Breast epithelium (tissue), 4 donors: ENCODE measurements around the gene SDHAF1. TPM values are rescaled to one million over a fixed set of nuclear protein-coding genes. Genes with fewer than 3 reads are reported as not detected.

Experiments
- DNase-seq, 2 donors: peaks; one replicate each; pipeline ENCODE4 v3.0.0-alpha.2; 2019; ENCODE audit warnings: low spot score in 2 of 2
- H3K27ac ChIP-seq, 2 donors: fragments of 200-600 bp; sonication (generic) in 1 of 2; one replicate each; pipeline ENCODE4 v1.5.1; 2016 to 2019; ENCODE audit warnings: mild to moderate bottlenecking in 1 of 2
- H3K27me3 ChIP-seq, 2 donors: fragments of 200-600 bp; sonication (generic) in 1 of 2; one replicate each; pipeline versions ENCODE4 v1.5.1 to v1.6.0; 2017 to 2019; ENCODE audit warnings: control low read depth in 1 of 2, mild to moderate bottlenecking in 1 of 2
- H3K36me3 ChIP-seq: fragments of 200-600 bp; one replicate; pipeline ENCODE4 v1.5.1; 2019
- H3K4me1 ChIP-seq, 2 donors: fragments of 200-600 bp; sonication (generic); one replicate each; pipeline ENCODE4 v1.5.1; 2016 to 2019; ENCODE audit warnings: control low read depth in 1 of 2
- H3K4me3 ChIP-seq, 3 donors: fragments of 200-600 bp; sonication (generic); 1 replicate in 2 of 3; 2 replicates in 1 of 3; pipeline ENCODE4 v1.5.1; 2016 to 2019; ENCODE audit warnings: mild to moderate bottlenecking in 3 of 3, moderate library complexity in 2 of 3
- H3K9me3 ChIP-seq, 2 donors: fragments of 200-600 bp; sonication (generic) in 1 of 2; one replicate each; pipeline ENCODE4 v1.5.1; 2016 to 2019; ENCODE audit warnings: control low read depth in 1 of 2
- CTCF ChIP-seq, 3 donors: fragments of 450-650 bp; IDR thresholded peaks; one replicate each; pipeline ENCODE4 v1.5.1; 2016 to 2017; ENCODE audit warnings: antibody characterized with exemption in 3 of 3, mild to moderate bottlenecking in 3 of 3, moderate library complexity in 3 of 3
- POLR2A ChIP-seq: fragments of 450-650 bp; IDR thresholded peaks from one replicate; pipeline ENCODE4 v1.6.1; 2016; ENCODE audit warnings: antibody characterized with exemption, mild to moderate bottlenecking, moderate library complexity
- POLR2AphosphoS5 ChIP-seq, 3 donors: sonication (generic); formaldehyde crosslinking; IDR thresholded peaks; one replicate each; pipeline ENCODE4 v1.6.1; 2017; ENCODE audit warnings: antibody characterized with exemption in 3 of 3
- intact Hi-C: fragments of 100-400 bp; cut with DNase I; formaldehyde crosslinking; loops from one replicate; pipeline ENCODE4 v1.15.1; 2023; ENCODE audit warnings: low total_unique reads
- total RNA-seq, 3 donors: library from RNA; depleted of rRNA; stranded (reverse); fragments of >200 nt; gene quantifications; one replicate each; pipeline ENCODE4 v1.1.0, GENCODE V29; 2016

Gene SDHAF1
- total RNA-seq, 3 donors from 2014 or later: 47.5 to 58.8 (median 48.8) TPM

GRCh38 chr19:36043952-36044351, 49.0 kb downstream of the SDHAF1 start:
- DNase-seq: no peak
- TF ChIP-seq POLR2A: no peak
- TF ChIP-seq POLR2AphosphoS5 (IDR thresholded peaks at IDR 0.05): no peak
- no peak for TF ChIP-seq CTCF (IDR thresholded peaks at IDR 0.05)
- Histone ChIP-seq H3K27ac (no peak overlapping the region), H3K4me3 (no peak overlapping the region), H3K36me3 (no peaks in the 10 kb centered on the region), H3K9me3 (no peaks in the 10 kb centered on the region), H3K27me3 (no peaks in the 10 kb centered on the region), H3K4me1 (no peaks in the 10 kb centered on the region)
- intact Hi-C loops: no loop called here

Other genes starting within 250 kb of the SDHAF1 start
- gene U2AF1L4, start 249.8 kb upstream of the SDHAF1 start, total RNA-seq: 10 to 100 TPM; 15.7 to 37.5 (median 19.5) TPM
- gene PSENEN, start 249.5 kb upstream of the SDHAF1 start, total RNA-seq: 10 to 100 TPM; 37.4 to 54.1 (median 54.0) TPM
- 10 to 100 TPM; 12.8 to 15.4 (median 14.2) TPM for gene LIN37, start 246.6 kb upstream of the SDHAF1 start, total RNA-seq
- gene HSPB6, start 238.2 kb upstream of the SDHAF1 start, total RNA-seq: 100 to 1,000 TPM in 1 of 3 donors, 10 to 100 TPM in 2; 31.0 to 144 (median 81.9) TPM
- 1 to 10 TPM; 5.7 to 6.4 (median 6.2) TPM for gene PROSER3, start 237.0 kb upstream of the SDHAF1 start, total RNA-seq
- 10 to 100 TPM in 2 of 3 donors, 1 to 10 TPM in 1; 5.1 to 17.7 (median 12.8) TPM for gene ARHGAP33, start 219.6 kb upstream of the SDHAF1 start, total RNA-seq
- gene PRODH2, start 182.3 kb upstream of the SDHAF1 start, total RNA-seq: not detected
- under 1 TPM in 1 of 3 donors, not detected in 2; 0.15 TPM for gene NPHS1, start 142.7 kb upstream of the SDHAF1 start, total RNA-seq
- under 1 TPM in 2 of 3 donors, not detected in 1; 0.15 to 0.66 TPM for gene KIRREL2, start 138.3 kb upstream of the SDHAF1 start, total RNA-seq
- 1 to 10 TPM; 2.6 to 4.2 (median 3.3) TPM for gene APLP1, start 126.6 kb upstream of the SDHAF1 start, total RNA-seq
- 10 to 100 TPM in 1 of 3 donors, 1 to 10 TPM in 2; 4.3 to 15.2 (median 7.9) TPM for gene NFKBID, start 94.6 kb upstream of the SDHAF1 start, total RNA-seq
- 1 to 10 TPM; 3.3 to 7.2 (median 3.5) TPM for gene HCST, start 92.7 kb upstream of the SDHAF1 start, total RNA-seq
- gene TYROBP, start 86.9 kb upstream of the SDHAF1 start, total RNA-seq: 100 to 1,000 TPM in 2 of 3 donors, 10 to 100 TPM in 1; 56.4 to 239 (median 112) TPM
- 1 to 10 TPM; 5.2 to 6.7 (median 5.4) TPM for gene LRFN3, start 58.8 kb upstream of the SDHAF1 start, total RNA-seq
- 10 to 100 TPM in 1 of 3 donors, 1 to 10 TPM in 1, under 1 TPM in 1; 0.16 to 15.5 (median 9.5) TPM for gene SYNE4, start 13.6 kb downstream of the SDHAF1 start, total RNA-seq
- gene ALKBH6, start 19.0 kb downstream of the SDHAF1 start, total RNA-seq: 10 to 100 TPM; 18.0 to 23.0 (median 20.3) TPM
- 10 to 100 TPM in 1 of 3 donors, 1 to 10 TPM in 2; 7.5 to 13.4 (median 7.6) TPM for gene CLIP3, start 37.7 kb downstream of the SDHAF1 start, total RNA-seq
- 10 to 100 TPM in 2 of 3 donors, 1 to 10 TPM in 1; 8.6 to 11.0 (median 10.2) TPM for gene THAP8, start 59.1 kb downstream of the SDHAF1 start, total RNA-seq
- gene WDR62, start 59.7 kb downstream of the SDHAF1 start, total RNA-seq: under 1 TPM; 0.59 to 0.98 (median 0.80) TPM
- not detected for gene OVOL3, start 116.0 kb downstream of the SDHAF1 start, total RNA-seq
- gene POLR2I, start 119.7 kb downstream of the SDHAF1 start, total RNA-seq: 10 to 100 TPM; 44.2 to 68.2 (median 58.2) TPM
- gene TBCB, start 120.3 kb downstream of the SDHAF1 start, total RNA-seq: 100 to 1,000 TPM; 106 to 146 (median 124) TPM
- 100 to 1,000 TPM; 144 to 286 (median 200) TPM for gene CAPNS1, start 144.9 kb downstream of the SDHAF1 start, total RNA-seq
- gene COX7A1, start 157.3 kb downstream of the SDHAF1 start, total RNA-seq: 10 to 100 TPM; 20.8 to 69.3 (median 29.5) TPM
- gene ZNF565, start 219.5 kb downstream of the SDHAF1 start, total RNA-seq: 1 to 10 TPM; 4.3 to 7.8 (median 7.2) TPM
- 100 to 1,000 TPM in 1 of 3 donors, 10 to 100 TPM in 2; 55.5 to 109 (median 78.7) TPM for gene ZNF146, start 219.9 kb downstream of the SDHAF1 start, total RNA-seq